ENCODE measurements around the gene PBX1.
"Not testable (repeated sequence)": the region's sequence is repeated elsewhere in the genome, so short reads cannot be mapped to it uniquely, and the experiment has no call there.

The PBX1 gene

DNA sequence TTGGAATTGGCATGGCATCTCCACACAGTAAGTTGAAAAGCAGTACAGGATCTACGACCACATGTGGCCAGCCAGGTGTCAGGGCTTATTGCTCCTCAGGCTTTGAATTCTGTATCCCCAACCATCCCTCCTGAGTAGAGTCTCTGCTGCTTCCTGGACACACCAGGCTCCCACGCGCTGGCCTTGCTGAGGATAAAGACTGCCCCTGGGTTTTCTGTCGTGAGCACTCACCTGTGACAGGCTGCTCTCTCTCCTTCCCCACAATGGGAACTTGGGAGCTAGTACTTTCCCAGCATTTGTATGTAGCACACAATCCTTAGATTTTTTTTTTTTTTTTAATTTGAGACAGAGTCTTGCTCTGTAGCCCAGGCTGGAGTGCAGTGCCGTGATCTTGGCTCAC, 33.6 kb downstream of the PBX1 start:
- DNase-seq: no peak

DNA sequence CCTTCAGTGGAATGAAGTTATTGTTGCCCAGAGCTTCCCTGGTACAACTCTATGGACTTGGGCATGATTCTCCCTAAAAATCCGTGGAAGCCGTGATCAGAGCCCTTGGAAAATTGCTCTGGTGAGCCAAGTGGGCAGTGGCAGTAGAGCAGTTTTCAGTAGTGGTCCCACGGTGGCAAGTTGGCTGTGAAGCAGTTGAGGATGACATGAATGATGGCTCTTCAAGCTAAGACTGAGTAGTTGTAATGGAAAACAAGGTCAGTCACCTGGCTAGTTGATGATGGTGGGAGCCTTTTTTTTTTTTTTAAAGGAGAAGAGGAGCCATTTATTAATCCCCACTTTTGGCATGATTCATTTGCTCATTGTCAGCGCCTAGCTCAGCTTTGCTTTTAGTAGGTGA, 36.2 kb downstream of the PBX1 start:
- no peak for DNase-seq

DNA sequence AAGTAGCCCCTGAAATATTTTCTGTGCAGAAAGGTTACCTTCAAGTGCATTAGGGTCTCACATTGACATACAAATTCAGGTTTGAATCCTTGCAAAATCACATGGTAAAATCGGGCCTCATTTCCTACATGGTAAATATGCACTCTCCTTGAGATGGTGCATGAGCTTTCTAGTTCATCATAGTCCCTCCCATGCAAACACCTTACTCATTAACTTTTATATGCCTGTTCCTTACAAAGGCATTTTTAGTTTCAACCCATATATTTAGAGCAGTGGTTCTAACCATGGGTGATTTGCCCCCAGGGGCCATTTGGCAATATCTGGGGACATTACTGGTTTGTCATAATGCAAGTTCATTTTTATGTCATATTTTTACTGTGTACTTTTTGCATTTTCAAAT, 37.2 kb downstream of the PBX1 start:
- DNase-seq: no peak

DNA sequence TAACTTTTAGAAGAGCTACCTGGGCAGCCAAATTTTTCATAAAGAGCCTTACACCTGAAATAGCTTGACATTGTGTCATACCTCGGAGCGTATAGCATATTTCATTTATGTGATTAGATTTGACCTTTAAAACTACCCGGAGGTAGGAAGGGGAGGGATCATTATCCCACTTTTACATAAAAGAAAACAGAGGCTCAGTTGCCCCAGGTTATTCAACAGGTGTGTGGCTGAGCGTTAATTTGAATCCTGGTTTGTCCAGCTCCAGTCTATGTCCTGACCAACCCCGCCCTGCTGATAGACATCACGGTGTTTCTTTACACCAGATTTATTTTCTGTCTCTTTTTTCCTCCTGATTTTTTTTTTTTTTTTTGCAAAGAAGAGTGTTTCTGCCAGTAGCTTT, 39.7 kb downstream of the PBX1 start:
- no peak for DNase-seq

DNA sequence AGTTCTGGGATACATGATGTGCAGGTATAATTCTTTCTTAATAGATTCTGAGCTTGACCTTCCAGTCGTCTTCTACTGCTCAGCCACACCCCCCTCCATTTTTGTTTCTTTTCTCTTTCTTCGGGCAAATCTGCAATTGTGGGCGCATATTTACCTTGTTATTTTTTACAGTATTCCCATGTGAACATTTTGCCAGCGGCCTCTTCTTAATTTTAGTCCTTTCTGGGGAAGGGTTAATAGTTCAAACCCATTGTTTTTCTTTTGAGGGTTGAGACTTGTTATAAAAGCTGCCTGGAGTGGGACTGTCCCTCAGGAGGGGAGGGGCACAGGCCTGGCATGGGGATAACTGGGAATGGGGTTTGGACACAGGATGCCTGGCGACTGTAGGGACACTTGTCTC, 40.3 kb downstream of the PBX1 start:
- DNase-seq: no peak

DNA sequence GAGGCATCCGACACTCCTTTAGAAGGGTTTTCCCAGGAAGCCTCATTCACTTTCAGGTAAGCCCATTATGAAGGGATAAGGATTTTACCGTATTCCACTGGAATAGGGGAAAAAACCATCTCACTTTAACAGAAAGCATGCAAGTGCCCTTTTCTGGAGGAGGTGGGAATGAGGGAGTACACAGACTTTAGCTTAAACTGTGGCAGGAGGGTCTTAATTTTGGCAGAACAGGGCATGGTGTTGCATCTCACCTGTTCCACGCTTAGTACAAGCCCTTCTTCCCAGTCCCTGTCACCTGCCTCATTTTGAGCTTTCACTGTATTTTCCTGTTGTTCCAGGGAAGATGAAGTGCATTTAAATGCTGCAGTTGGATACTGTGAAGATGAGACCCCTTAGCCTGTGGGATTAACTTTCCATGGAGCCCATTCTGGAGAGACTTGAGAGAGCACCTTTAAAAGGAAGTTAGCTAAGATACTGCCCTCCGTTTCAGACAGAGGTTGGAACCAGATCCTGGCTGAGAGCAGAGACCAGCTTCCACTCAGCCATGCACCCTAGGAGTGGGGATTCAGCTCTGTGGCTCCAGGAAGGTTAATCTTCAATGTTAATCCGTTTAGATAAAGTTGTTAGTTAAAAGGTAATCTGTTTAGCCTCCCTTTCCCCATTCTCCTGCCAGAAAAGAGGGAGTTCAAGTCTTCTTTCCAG, 42.6 kb downstream of the PBX1 start:
- no peak for DNase-seq

DNA sequence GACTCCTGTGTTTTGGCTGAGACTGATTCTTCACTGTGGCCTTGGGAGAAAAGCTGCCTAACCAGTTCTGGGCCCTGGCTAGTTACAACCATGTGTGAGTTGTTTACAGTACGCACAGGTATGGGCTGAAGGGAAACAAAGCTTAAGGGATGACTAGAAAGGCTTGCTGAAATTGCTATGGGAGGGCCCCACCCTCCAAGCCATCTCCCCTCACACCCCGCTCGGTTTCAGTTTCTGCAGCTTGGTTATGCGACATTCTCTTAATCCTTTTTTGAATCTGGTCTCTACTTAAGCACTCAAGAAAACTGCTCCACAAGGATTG, 43.1 kb downstream of the PBX1 start:
- peak; percentile 85 for DNase-seq

DNA sequence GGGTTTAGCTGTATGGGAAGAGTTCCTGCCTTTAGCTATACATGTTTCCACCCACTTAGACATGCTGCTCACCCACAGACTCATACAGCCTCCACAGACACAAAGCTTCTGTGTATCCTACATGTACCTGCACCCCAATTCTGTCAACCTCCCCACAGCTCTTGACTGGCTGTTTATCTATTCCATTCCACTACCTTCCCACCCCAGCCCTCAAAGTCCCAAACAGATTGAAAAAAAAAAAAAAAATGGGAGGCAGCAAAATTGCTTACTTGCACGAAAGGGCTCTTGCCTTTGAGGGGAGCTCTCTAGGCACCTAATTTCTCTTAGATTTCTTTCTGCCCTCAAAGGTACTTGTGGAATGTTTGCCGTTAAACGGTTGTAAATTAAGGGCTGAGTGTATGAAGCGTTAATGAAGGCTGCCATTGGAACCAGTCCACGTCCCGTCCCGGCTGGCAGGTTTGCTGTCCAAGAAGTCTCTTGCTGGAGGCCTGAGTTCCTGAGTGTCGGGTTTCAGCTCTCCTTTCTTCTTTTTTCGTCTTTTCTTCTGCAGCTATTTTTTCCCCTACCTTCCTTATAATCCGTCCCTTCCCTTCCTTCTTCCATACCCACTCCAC, 43.6 kb downstream of the PBX1 start:
- DNase-seq: peak; percentile 54

DNA sequence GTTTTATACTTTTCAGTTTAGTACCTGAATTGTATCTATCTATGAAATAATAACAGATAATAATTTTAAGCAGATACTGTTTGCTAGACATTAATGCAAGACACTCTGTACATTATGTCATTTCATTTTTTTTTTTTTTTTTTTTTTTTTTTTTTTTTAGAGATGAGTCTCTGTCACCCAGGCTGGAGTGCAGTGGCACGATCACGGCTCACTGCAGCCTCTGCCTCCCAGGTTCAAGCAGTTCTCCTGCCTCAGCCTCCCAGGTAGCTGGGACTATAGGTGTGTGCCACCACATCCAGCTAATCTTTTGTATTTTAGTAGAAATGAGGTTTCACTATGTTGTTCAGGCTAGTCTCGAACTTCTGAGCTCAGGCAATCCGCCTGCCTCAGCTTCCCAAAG, 44.8 kb downstream of the PBX1 start:
- DNase-seq: not testable (repeated sequence)

DNA sequence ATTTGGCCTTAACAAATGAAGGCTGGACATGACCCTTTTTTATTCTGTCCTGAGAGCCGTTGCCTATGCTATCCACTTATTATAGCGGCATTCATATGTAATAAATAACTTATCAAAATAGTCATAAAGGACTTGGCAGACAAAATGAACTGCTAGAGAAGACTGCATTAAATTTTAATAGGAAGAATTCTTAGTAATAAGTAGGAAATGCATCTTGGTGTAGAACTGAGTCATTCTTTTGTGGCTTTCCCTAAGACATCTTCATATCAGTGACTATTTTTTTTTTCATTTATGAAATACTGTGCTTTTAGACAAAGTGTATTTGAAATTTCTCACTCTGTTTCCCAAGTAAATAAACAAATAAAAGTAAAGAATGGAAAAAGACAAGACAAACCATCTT, 45.6 kb downstream of the PBX1 start:
- DNase-seq: no peak

DNA sequence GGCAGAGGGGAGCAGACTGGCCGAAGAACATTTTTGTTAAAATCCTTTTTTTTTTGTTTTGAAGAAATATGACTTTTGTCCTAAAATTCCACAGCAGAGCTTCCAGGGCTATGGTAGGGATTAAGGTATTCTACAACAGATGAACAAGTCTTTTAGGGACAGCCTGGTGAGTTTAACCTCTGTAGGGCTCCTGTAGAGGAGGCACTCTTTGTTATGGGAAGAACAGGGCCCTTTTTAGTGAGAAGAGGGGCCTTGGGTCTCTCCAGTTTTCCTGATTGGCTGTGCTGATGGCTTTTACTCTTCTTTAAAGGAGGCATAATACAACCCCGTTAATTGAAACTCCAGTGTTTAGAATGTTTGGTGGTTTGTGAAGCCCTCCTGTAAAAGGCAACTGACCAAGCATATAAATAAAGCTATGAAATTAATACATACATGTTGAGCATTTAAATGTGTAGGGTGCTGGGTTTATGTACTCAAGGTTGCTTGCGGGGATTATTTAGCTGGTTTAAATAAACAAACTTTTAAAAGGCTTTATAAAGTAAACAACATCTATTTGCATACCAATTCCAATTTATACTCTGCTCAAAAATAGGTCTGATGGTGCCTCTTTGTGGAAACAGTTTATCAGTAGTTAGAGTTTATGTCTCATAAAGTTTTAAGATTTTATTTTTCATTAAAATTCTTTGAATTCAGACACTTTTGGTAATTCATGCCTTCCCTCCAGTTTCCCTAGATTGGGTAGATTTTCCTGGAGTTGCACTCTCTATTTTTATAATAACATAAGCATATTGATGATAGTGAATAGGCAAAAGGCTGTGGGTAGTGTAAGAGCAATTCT, 46.5 kb downstream of the PBX1 start:
- DNase-seq: no peak

DNA sequence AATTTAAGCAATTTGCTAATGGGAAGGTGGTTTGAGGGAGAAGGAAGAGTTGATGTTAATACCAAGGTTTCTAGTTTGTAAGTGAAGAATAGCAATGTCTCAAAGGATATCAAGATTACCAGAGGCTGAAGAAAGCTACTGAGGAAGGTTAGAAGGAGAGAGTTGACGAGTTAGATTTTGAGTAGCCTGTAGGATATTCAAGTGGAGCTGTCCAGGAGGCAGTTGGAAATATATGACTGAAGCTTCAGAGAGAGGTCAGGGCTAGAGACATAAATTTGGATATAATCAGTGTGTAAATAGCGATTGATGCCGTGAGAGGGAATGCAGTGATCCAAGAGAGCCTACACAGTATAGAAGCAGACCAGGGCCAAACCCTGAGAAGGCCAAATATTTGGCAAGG, 48.4 kb downstream of the PBX1 start:
- no peak for DNase-seq

DNA sequence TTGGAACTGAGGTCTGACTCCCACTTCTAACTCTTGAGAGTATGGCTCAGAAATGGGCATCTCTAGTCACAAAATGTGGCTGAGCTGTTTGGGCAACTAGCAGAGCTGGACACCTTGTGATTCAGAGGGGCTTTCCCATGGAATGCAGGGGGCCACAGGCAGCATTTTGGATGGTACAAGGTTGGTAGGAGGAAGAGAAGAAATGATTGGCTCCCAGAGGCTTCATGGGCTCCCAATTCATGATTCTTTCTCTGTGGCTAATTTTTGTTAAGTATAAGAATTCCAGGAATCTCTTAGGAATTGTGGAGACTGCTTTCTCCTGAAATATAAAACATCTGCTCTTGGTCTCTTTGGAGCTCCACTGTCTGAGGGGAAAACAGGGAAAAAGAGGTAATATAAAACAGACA, 49.7 kb downstream of the PBX1 start:
- no peak for DNase-seq

DNA sequence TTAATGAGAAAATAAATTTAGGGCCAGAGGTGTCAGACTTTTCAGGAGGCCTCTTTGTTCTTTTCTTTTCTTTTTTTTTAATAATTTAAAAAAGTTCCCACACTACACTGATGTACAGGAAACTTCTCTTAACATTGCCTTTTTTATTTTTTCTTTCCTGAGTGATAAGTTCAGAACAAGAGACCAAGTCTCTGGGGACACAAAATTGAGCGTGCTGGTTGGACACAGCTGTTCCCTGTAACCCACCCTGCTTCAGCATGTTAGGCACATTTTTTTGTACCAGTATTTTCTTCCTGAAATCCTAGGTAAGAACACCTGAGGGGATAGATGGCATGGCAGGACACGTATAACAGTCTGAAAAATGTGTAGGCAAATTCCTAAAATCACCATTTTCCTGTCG, 50.1 kb downstream of the PBX1 start:
- DNase-seq: no peak

DNA sequence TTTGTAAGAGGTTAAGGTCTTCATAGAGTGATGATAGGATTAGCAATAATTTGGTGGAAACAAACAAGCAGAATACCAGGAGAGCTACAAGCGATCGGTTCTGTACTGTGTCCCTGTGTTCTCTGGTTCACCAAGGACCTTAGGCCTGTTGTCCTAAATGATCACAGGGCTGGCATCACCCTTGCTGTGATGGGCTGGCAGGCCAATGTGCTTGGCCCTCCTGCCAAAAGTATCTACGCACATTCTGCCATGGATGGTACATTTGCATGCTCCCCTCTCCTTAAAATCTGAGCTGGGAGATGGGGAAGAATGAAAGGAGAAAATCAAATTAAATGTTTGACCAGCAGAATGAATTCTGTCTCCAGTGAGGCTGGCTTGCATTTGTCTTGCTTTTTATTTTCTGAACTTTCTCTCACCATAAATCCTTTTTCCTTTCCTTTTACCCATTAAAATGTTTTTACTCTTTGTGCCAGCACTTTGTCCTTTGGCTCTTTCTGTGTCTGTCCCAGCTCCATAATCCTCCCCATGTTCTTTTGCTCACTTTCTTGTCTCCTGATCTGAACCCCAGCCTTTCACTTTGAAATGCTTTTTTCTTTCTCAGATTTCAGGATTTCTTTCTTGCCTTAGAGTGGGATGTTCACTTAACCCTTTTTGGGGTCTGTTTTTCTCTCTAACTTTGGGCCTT, 51.7 kb downstream of the PBX1 start:
- no peak for DNase-seq

DNA sequence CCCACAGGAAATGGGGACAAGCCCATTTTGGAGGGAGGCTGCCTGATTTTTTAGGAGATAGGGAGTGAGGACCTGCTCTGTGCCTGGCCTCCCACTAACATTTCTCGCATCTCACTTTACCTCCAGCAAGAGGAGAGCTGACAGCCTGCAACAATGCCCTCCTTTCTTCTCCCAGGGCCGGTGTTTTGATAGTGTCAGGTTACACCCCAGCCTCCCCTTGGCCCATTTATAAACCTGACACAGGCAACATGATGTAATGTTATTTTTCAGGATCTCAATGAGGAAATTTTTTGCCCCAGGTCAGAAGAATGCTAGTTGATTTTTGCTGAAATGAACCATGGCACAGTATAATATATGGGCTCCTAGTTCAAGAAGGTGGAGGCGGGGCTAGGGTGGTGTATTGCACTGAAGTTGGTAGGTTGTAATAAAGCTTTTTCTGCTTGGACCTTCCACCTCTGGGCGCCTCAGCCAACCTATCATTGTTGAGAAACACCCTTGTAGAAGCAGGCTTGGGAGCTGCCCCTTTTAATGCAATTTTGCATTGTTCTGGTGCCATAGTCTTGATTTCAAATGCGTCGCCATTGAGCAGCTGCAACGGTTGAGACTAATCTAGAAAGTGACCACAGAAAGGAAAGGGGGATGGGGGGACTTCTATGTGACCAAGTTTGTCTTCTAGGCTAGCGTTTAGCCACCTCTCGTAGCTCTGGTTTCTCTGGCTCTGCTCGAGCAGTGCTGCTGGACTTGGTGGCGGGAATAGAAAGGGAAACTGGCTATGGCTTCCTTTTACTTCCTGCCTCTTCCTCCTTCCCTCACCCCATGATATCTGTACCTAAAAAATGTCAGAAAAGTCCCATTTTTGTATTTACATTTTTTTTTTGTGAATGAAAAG, 53.0 kb downstream of the PBX1 start:
- peak; percentile 95 for DNase-seq

DNA sequence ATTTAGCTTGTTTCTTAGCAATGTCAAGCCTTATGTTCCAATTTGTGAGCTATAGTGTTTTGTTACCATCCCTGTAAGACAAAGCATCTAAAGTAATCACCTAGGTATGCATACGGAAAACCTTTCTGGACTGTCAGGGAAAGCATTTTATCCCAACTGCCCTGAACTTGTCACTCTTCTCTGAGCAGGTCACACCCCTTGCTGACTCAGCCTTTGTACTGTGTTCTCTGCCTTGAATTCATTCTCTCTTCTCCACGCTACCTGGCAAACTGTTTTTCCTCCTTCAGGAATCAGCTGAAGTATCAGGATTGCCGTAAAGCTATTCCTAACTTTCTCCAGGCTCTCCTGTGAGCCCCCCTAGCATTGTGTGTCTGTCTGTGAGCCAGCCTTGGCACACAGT, 54.2 kb downstream of the PBX1 start:
- no peak for DNase-seq

DNA sequence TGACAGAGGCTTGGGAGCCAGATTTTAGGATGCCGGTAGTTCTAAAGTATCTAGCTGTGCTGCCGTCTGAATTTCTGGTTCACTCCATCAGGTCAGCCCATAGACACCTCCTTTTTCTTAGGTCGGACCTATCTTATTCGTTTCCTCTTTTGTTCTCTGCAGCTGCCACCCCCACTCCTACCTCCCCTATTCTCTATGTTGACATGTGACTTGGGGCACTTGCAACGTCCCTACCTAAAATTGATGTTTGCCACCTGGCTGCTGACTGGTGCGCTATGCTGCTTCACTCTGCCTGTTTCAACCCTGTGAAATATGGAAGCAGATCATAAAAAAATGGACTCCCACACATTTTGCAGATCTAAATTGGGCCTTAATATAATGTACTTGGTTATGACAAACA, 55.3 kb downstream of the PBX1 start:
- no peak for DNase-seq

DNA sequence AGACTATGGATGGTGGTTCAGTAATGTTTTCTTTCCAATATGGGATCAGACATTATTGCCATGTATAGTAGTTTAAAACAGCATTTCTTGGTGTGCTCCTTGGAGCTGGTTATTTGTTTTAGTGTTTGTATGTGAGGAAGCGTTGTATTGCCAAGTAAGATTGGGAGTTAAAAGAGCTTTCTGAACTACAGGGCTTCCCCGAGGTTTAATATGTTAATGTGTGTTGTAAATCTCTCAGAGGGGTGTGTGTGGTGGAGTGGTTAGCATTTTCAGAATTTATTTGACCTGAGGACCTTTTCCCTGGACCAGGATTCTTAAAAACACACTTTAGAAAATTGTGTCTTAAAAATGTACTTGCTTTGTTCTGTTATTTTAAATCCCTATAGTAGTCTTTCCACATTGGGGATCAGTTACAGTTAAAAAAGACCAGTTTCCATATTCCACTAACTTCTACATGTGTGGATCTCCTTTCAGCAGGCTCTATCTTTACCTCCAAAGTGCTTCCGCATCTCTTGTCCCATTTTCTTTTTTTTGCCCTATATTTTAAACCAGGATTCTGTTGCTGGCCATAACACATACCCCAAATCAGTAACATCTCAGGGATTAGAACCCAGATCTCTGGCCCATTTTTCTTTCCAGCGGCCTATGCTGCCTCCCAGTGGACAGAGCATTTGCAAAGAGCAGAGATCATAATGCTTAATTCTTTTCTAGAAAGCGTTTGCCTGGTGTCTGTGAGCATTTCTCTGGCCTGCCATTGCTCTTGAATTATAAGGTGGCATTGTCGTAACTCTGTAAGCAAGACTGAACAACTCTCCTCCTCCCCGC, 58.6 kb downstream of the PBX1 start:
- no peak for DNase-seq

DNA sequence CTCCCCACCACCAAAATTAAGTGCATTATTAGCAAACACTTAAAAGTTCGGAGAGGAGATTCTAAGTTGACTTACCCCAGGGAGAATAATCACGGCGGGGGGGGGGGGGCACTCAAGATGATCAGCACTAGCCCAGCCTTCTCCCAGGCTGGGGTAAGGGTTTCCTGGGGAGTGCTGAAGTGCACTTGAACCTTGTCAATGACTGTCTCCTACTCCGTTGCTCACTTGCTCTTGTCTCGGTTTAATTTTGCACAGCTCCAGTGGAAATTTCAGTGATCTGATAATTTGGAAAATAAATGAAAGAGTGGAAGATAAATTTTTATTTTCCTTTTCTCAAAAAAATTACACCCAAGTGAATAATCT, 59.2 kb downstream of the PBX1 start:
- DNase-seq: no peak

DNA sequence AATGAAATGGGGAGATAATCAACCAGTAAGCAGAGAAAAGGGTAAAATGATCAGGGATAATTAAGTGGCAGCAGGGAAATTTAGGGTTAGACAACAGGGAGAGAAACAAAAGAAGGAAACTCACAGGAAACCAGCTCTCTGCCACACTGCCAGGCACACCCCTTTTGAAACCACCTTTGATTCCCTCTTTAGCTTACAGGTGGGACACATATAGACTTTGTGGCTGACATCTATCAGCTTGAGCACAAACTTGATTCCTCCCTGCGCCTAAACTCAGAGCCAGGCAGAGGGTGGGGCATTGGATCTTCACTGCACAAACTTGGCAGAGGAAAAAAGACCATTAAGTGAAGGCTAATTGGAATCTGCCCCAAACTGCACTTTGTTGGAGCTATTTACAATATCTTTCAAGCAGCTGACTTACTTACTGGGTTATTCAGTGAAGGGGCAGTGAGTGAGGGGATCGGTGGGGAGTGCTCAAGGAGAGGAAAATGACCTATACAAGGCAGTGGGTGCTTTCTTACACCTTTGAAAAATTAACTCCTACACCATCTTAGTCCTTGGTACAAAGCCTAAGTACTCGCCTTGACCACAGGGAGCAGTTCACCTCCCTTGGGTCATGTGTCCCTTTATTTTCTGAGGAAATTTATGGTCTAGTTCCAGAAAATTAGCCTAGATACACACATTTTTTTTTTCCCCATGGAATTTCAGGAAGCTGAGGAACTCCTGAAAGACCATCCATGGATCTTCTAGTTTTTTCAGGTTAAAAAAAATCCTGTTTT, 60.2 kb downstream of the PBX1 start:
- DNase-seq: no peak

Data from NCI-H1048 (cell line).